DND-41 (cell line): Measurements from ENCODE around the gene IQGAP1.

Experiments used
- EZH2 ChIP-seq: IDR thresholded peaks from 3 replicates; pipeline ENCODE4 v1.6.1; 2012; ENCODE audit warnings: borderline replicate concordance, low read depth, mild to moderate bottlenecking, moderate library complexity, low read length, inconsistent platforms; ENCODE audit not compliant: severe bottlenecking
- TF ChIP-seq, protein P1 (sequence below): IDR thresholded peaks from 2 replicates; pipeline ENCODE4 v1.5.1; 2012; ENCODE audit warnings: borderline replicate concordance, low read length, moderate library complexity, mild to moderate bottlenecking; ENCODE audit not compliant: poor library complexity, severe bottlenecking; ENCODE audit errors: extremely low read depth

DNA sequence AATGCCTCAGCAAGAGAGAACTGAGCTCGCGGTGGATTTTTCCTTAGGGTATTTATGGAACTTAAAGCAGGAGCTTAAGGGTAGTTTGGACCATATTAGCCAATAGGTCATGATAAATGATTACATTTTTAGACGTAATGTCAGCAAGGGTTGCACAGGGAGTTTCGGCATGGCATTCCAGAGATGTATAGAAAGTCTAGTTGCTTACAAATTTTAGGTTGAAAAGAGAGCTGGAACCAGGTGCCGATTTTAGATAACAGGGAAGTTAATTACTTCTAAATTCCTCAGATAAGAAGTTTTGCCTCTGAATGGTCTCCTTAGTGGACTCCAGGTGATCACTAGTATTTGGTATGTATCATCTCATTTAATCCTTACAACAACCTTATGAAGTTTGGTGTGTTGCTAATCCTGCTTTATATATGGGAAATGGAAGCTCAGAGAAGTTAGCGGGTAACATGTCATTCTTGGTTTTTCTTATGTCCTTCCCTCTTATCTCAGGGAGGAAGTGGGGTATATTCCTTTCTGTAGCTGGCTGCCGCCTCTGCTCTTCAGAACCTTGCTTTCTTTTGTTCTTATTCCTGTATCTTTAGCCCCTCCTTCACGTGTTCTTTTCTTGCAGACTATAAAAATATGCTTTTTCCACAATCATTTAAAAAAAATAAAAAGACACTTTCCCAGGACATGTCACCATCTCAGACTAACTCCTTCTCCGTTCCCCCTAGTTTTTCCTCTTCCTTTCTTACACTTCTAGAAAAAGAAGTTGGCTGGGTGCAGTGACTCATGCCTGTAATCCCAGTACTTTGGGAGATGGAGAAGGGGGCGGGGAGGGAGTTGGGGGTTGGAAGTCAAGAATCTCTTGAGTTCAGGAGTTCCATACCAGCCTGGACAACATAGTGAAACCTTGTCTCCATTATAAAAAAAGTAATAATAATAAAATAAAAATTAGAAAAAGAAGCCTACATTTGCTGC lies 25.7 kb downstream of the IQGAP1 start:
- TF ChIP-seq, protein P1, sequence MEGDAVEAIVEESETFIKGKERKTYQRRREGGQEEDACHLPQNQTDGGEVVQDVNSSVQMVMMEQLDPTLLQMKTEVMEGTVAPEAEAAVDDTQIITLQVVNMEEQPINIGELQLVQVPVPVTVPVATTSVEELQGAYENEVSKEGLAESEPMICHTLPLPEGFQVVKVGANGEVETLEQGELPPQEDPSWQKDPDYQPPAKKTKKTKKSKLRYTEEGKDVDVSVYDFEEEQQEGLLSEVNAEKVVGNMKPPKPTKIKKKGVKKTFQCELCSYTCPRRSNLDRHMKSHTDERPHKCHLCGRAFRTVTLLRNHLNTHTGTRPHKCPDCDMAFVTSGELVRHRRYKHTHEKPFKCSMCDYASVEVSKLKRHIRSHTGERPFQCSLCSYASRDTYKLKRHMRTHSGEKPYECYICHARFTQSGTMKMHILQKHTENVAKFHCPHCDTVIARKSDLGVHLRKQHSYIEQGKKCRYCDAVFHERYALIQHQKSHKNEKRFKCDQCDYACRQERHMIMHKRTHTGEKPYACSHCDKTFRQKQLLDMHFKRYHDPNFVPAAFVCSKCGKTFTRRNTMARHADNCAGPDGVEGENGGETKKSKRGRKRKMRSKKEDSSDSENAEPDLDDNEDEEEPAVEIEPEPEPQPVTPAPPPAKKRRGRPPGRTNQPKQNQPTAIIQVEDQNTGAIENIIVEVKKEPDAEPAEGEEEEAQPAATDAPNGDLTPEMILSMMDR, result no peak
- TF ChIP-seq EZH2, result no peak
